GM12878 (cell line): ENCODE measurements around the gene SMTNL2. TPM values are rescaled to one million over a fixed set of nuclear protein-coding genes. Genes with fewer than 3 reads are reported as not detected.

Experiments
- ATAC-seq: fragments of 200-7000 bp; cut with Tn5 transposase; 3 replicates; pipeline ENCODE4 v1.9.1; 2020; ENCODE audit warnings: mild to moderate bottlenecking, moderate library complexity
- BruUV-seq: library from RNA; stranded (reverse); fragments of 400-500 nt; replicated peaks from 2 replicates; lab custom pipeline; 2021; lab: Mats Ljungman, UMichigan
- CTCF ChIA-PET: fragments of 300-600 bp; sonication (Branson Sonifier 250); formaldehyde crosslinking; extraction: SDS; loops from one replicate; lab custom pipeline; 2021; ENCODE audit warnings: inconsistent platforms; lab: Yijun Ruan, JAX
- POLR2A ChIA-PET: fragments of 350-600 bp; formaldehyde crosslinking; extraction: SDS; loops from one replicate; lab custom pipeline; 2021; ENCODE audit warnings: inconsistent platforms; lab: Charles Lee
- RAD21 ChIA-PET: fragments of 300-600 bp; sonication (Branson Sonifier 250); formaldehyde crosslinking; loops from one replicate; lab custom pipeline; 2023; ENCODE audit warnings: antibody characterized with exemption; ENCODE audit not compliant: unreplicated experiment; lab: Charles Lee
- SMC1A ChIA-PET: fragments of 300-600 bp; sonication (Branson Sonifier 250); formaldehyde crosslinking; loops from one replicate; lab custom pipeline; 2023; ENCODE audit not compliant: unreplicated experiment, uncharacterized antibody; lab: Charles Lee
- DNase-seq: peaks from one replicate; pipeline ENCODE4 v3.0.0-alpha.2; 2011; ENCODE audit warnings: low read depth, low spot score
- FAIRE-seq: peaks from 3 replicates; lab custom pipeline; 2011; peaks lifted over from hg19 to GRCh38; lab: Jason Lieb, UNC
- H2AFZ ChIP-seq: 2 replicates; pipeline ENCODE4 v1.6.0; 2011; ENCODE audit warnings: low read depth, low read length, control low read depth; ENCODE audit not compliant: control insufficient read depth
- H3K27ac ChIP-seq: 2 replicates; pipeline ENCODE4 v1.5.1; 2011; ENCODE audit warnings: control low read depth; ENCODE audit not compliant: control insufficient read depth, insufficient read depth
- H3K27me3 ChIP-seq, 2 experiments: replicated peaks in 1 of 2; 2 replicates each; pipeline versions ENCODE4 v1.6.0 to v1.6.1; 2011; ENCODE audit warnings: low read length in 1 of 2; ENCODE audit not compliant: control insufficient read depth in 2 of 2, insufficient read depth in 2 of 2
- H3K36me3 ChIP-seq, 2 experiments: 2 replicates each; pipeline ENCODE4 v1.5.1; 2011; ENCODE audit warnings: low read length in 1 of 2; ENCODE audit not compliant: control insufficient read depth in 2 of 2, insufficient read depth in 2 of 2
- H3K4me1 ChIP-seq: 2 replicates; pipeline ENCODE4 v1.6.1; 2011; ENCODE audit warnings: mild to moderate bottlenecking, low read length, moderate library complexity, mixed read lengths; ENCODE audit not compliant: control insufficient read depth, insufficient read depth
- H3K4me2 ChIP-seq: 2 replicates; pipeline ENCODE4 v1.6.0; 2011; ENCODE audit warnings: control low read depth; ENCODE audit not compliant: control insufficient read depth, insufficient read depth
- H3K4me3 ChIP-seq: fragments of 200-600 bp; sonication (generic); 2 replicates; pipeline ENCODE4 v1.5.1; 2016
- H3K79me2 ChIP-seq: 2 replicates; pipeline ENCODE4 v1.6.0; 2011; ENCODE audit warnings: low read length; ENCODE audit not compliant: control insufficient read depth, insufficient read depth
- H3K9ac ChIP-seq: 2 replicates; pipeline ENCODE4 v1.8.0; 2011; ENCODE audit warnings: low read length, control low read depth, mixed read lengths; ENCODE audit not compliant: control insufficient read depth, insufficient read depth
- H3K9me3 ChIP-seq: replicated peaks from 3 replicates; pipeline ENCODE4 v1.5.1; 2011; ENCODE audit warnings: mild to moderate bottlenecking, low read length; ENCODE audit not compliant: control insufficient read depth, insufficient read depth
- H4K20me1 ChIP-seq: 2 replicates; pipeline ENCODE4 v1.6.0; 2011; ENCODE audit not compliant: control insufficient read depth, insufficient read depth
- EP300 ChIP-seq, 2 experiments: fragments of 150-350 bp in 1 of 2; IDR thresholded peaks; 2 replicates each; pipeline ENCODE4 v1.6.1; 2011 to 2012; ENCODE audit warnings: low read depth in 2 of 2, low read length in 2 of 2, borderline replicate concordance in 1 of 2, improper control_type of control experiment in 1 of 2, inconsistent platforms in 1 of 2; ENCODE audit not compliant: control insufficient read depth in 1 of 2
- FOS ChIP-seq: IDR thresholded peaks from 3 replicates; pipeline ENCODE4 v1.6.1; 2011; ENCODE audit warnings: borderline replicate concordance; ENCODE audit not compliant: insufficient read length; ENCODE audit errors: extremely low read depth
- RAD51 ChIP-seq: fragments of 450-650 bp; IDR thresholded peaks from 2 replicates; pipeline ENCODE4 v1.6.1; 2016; ENCODE audit warnings: moderate library complexity, mild to moderate bottlenecking, inconsistent platforms
- RB1 ChIP-seq: fragments of 450-650 bp; formaldehyde crosslinking; IDR thresholded peaks from 2 replicates; pipeline ENCODE4 v1.6.1; 2017; ENCODE audit warnings: mild to moderate bottlenecking, borderline replicate concordance
- SMAD1 ChIP-seq: fragments of 450-650 bp; IDR thresholded peaks from 2 replicates; pipeline ENCODE4 v1.6.1; 2018; ENCODE audit warnings: mild to moderate bottlenecking, low read depth; ENCODE audit not compliant: partially characterized antibody
- SMC3 ChIP-seq: IDR thresholded peaks from 2 replicates; pipeline ENCODE4 v1.6.1; 2011; ENCODE audit warnings: low read length, improper control_type of control experiment, borderline replicate concordance
- ZNF622 ChIP-seq: fragments of 450-650 bp; IDR thresholded peaks from 2 replicates; pipeline ENCODE4 v1.6.1; 2017; ENCODE audit warnings: mild to moderate bottlenecking, inconsistent platforms
- WGBS: methylation state at CpG from one replicate; pipeline ENCODE4 v1.1.6; 2016; ENCODE audit warnings: low lambda C conversion rate; ENCODE audit not compliant: insufficient replicate concordance, insufficient coverage; ENCODE audit errors: missing lambda C conversion rate; 5-methylcytosine and 5-hydroxymethylcytosine counted together
- in situ Hi-C: fragments of 300-500 bp; cut with MboI; formaldehyde crosslinking; loops from 9 replicates; pipeline ENCODE4 v1.14.3; 2018; ENCODE audit warnings: mixed read lengths
- intact Hi-C: fragments of 100-400 bp; cut with micrococcal nuclease; formaldehyde crosslinking; loops from one replicate; pipeline ENCODE4 v1.14.2; 2022; ENCODE audit not compliant: unreplicated experiment
- polyA plus RNA-seq, 11 experiments: library from polyadenylated mRNA; depleted of rRNA in 4 of 11; unstranded in 6 of 11; stranded (reverse) in 5 of 11; fragments of >200 nt; fragmentation: Nextera tagmentation in 4 of 11; fragmentation: Illumina TruSeq in 1 of 11; extraction: Ambion mirVana in 4 of 11; extraction: Trizol in 1 of 11; gene quantifications; 1 replicate in 1 of 11; 2 replicates in 10 of 11; pipeline versions ENCODE4 v1.2.1 to v1.2.3, GENCODE V29; 2011 to 2016; ENCODE audit warnings: inconsistent platforms in 2 of 11, missing spikeins in 2 of 11, low read depth in 1 of 11
- total RNA-seq, 4 experiments: library from RNA; depleted of rRNA in 3 of 4; stranded (reverse); fragments of >200 nt in 3 of 4; fragmentation: Illumina TruSeq in 1 of 4; extraction: Trizol in 1 of 4; gene quantifications; 2 replicates each; pipeline versions ENCODE4 v1.2.1 to v1.2.3, GENCODE V29; 2013 to 2021

The SMTNL2 gene
- total and polyA plus RNA-seq, 10 of the 15 experiments (the other 5 are each of a cell fraction or from before 2014, with no cell fraction given) = not detected

DNA sequence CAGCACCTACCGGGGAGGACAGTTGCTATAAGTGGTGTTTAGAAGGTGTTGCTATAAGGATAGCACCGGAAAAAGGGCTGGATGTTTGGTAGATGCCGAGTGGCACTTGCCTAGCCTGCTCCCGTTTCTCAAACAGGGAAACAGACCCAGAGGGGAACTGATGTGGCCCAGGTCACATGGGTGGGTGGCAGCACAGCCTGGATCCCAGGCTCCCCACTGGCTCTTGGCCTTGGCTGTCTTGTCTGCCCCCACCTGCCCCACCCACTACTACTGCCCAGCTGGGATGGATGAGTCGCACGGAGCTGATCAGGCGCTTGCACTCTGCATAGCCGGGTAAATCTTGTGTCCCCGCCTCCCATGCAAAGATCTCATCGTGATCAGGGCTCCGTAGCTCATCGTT, 7.2 kb downstream of the SMTNL2 start:
- H3K27me3 ChIP-seq = peaks cover 3 to 4% of the 10 kb centered on the region in 2 experiments; a peak in 3 of 4 replicates
- no peak overlapping the region for H2AFZ ChIP-seq
- CTCF ChIA-PET = no interaction called here
- ATAC-seq (no peak), FAIRE-seq (no peak), DNase-seq (no peak)
- RAD21 ChIA-PET = no interaction called here
- no peaks in the 10 kb centered on the region for H3K36me3 ChIP-seq
- H3K9me3 ChIP-seq = no peaks in the 10 kb centered on the region
- no peaks in the 10 kb centered on the region for H3K79me2 ChIP-seq
- in situ Hi-C loops (no loop called here), intact Hi-C loops (no loop called here)
- H3K27ac ChIP-seq = no peak overlapping the region
- no peak overlapping the region for H3K4me3 ChIP-seq
- WGBS = 41% methylated on average over 12 of the region's 12 CpGs
- SMC1A ChIA-PET = no interaction called here
- POLR2A ChIA-PET = no interaction called here
- H4K20me1 ChIP-seq = no peaks in the 10 kb centered on the region; the same call in 1 of the 2 replicates
- H3K4me2 ChIP-seq = no peak overlapping the region
- H3K4me1 ChIP-seq = no peaks in the 10 kb centered on the region
- TF ChIP-seq EP300 (IDR thresholded peaks at IDR 0.05; ENCODE audit: borderline replicate concordance in 1 of 2, control insufficient read depth in 1 of 2, low read depth in 2 of 2, low read length in 2 of 2) = no peak
- no peak for TF ChIP-seq FOS
- TF ChIP-seq ZNF622 = no peak
- TF ChIP-seq RAD51 = no peak
- no peak for TF ChIP-seq SMC3
- no peak for TF ChIP-seq RB1
- TF ChIP-seq SMAD1 = no peak
- TF ChIP-seq, all 136 proteins: peak for 0
- no TSS peak for BruUV-seq
- no peak overlapping the region for H3K9ac ChIP-seq
